HTR-8/SVneo (cell line): Measurements from ENCODE around the gene CDC27.
"Not testable (repeated sequence)": the region's sequence is repeated elsewhere in the genome, so short reads cannot be mapped to it uniquely, and the experiment has no call there.

Experiments used
- DNase-seq: peaks from one replicate; pipeline ENCODE4 v3.0.0; 2011; ENCODE audit warnings: low spot score, mixed read lengths; ENCODE audit not compliant: insufficient read length
- FAIRE-seq: peaks from 2 replicates; lab custom pipeline; 2011; peaks lifted over from hg19 to GRCh38; lab: Jason Lieb, UNC

The CDC27 gene

GRCh38 chr17:47085736-47086135, 103.4 kb downstream of the CDC27 start:
- no peak for DNase-seq
- FAIRE-seq = no peak

- DNase-seq (no peak), FAIRE-seq (no peak)
Measured at GRCh38 chr17:47078801-47079200, 110.3 kb downstream of the CDC27 start.

GRCh38 chr17:47077576-47077975, 111.5 kb downstream of the CDC27 start:
- DNase-seq (no peak), FAIRE-seq (no peak)

GRCh38 chr17:47076171-47076570, 112.9 kb downstream of the CDC27 start:
- FAIRE-seq (no peak), DNase-seq (no peak)

GRCh38 chr17:47074361-47074760, 114.7 kb downstream of the CDC27 start:
- not testable (repeated sequence) for FAIRE-seq, DNase-seq

GRCh38 chr17:47073629-47074028, 115.5 kb downstream of the CDC27 start:
- DNase-seq = not testable (repeated sequence)
- peak; percentile 16 for FAIRE-seq

- no peak for FAIRE-seq
- no peak for DNase-seq
Measured at GRCh38 chr17:47072886-47073285, 116.2 kb downstream of the CDC27 start.

- DNase-seq, FAIRE-seq: not testable (repeated sequence)
Measured at GRCh38 chr17:47071171-47071570, 117.9 kb downstream of the CDC27 start.

- DNase-seq, FAIRE-seq: not testable (repeated sequence)
Measured at GRCh38 chr17:47070266-47070665, 118.8 kb downstream of the CDC27 start.
